Measurements from ENCODE around the gene RAD51AP1.
A peak's percentile ranks its signal among the peaks of the same experiment; 100 is the strongest.

The RAD51AP1 gene

GRCh38 chr12:4579305-4580102 lies 40.8 kb downstream of the RAD51AP1 start:
- peak; percentile 18 for DNase-seq (ENCODE audit: low read depth)
- peak; percentile 21; the same call in 1 of the 2 replicates for TF ChIP-seq CTCF (conservative IDR thresholded peaks at IDR 0.05; ENCODE audit: low read length)
- no peak overlapping the region for H3K4me3 ChIP-seq (ENCODE audit: low read length)

GRCh38 chr12:4580281-4580688 lies 41.6 kb downstream of the RAD51AP1 start:
- no peak overlapping the region for H3K4me3 ChIP-seq (ENCODE audit: low read length)
- TF ChIP-seq CTCF (conservative IDR thresholded peaks at IDR 0.05; ENCODE audit: low read length), result no peak
- no peak for DNase-seq (ENCODE audit: low read depth)

- DNase-seq (ENCODE audit: low read depth), result no peak
- no peak for TF ChIP-seq CTCF (conservative IDR thresholded peaks at IDR 0.05; ENCODE audit: low read length)
- no peak overlapping the region for H3K4me3 ChIP-seq (ENCODE audit: low read length)
Measured at GRCh38 chr12:4584281-4584680, 45.6 kb downstream of the RAD51AP1 start.

GRCh38 chr12:4584896-4585295 lies 46.2 kb downstream of the RAD51AP1 start:
- no peak for TF ChIP-seq CTCF (conservative IDR thresholded peaks at IDR 0.05; ENCODE audit: low read length)
- no peak for DNase-seq (ENCODE audit: low read depth)
- H3K4me3 ChIP-seq (ENCODE audit: low read length), result no peak overlapping the region

- no peak for DNase-seq (ENCODE audit: low read depth)
Measured at GRCh38 chr12:4586500-4586899, 47.8 kb downstream of the RAD51AP1 start.

GRCh38 chr12:4587108-4587507 lies 48.4 kb downstream of the RAD51AP1 start:
- DNase-seq (ENCODE audit: low read depth), result no peak
- no peak for TF ChIP-seq CTCF (conservative IDR thresholded peaks at IDR 0.05; ENCODE audit: low read length)
- H3K4me3 ChIP-seq (ENCODE audit: low read length), result no peak overlapping the region

More at GRCh38 chr12:4586500-4586899, 47.8 kb downstream of the RAD51AP1 start:
- no peak overlapping the region for H3K4me3 ChIP-seq (ENCODE audit: low read length)
- no peak for TF ChIP-seq CTCF (conservative IDR thresholded peaks at IDR 0.05; ENCODE audit: low read length)

- H3K4me3 ChIP-seq (ENCODE audit: low read length), result no peak overlapping the region
- no peak for TF ChIP-seq CTCF (conservative IDR thresholded peaks at IDR 0.05; ENCODE audit: low read length)
- DNase-seq (ENCODE audit: low read depth), result no peak
Measured at GRCh38 chr12:4588916-4589315, 50.2 kb downstream of the RAD51AP1 start.
